ENCODE measurements around the gene IFT20.
A peak's percentile ranks its signal among the peaks of the same experiment; 100 is the strongest.

IFT20 gene, protein sequence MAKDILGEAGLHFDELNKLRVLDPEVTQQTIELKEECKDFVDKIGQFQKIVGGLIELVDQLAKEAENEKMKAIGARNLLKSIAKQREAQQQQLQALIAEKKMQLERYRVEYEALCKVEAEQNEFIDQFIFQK

DNA sequence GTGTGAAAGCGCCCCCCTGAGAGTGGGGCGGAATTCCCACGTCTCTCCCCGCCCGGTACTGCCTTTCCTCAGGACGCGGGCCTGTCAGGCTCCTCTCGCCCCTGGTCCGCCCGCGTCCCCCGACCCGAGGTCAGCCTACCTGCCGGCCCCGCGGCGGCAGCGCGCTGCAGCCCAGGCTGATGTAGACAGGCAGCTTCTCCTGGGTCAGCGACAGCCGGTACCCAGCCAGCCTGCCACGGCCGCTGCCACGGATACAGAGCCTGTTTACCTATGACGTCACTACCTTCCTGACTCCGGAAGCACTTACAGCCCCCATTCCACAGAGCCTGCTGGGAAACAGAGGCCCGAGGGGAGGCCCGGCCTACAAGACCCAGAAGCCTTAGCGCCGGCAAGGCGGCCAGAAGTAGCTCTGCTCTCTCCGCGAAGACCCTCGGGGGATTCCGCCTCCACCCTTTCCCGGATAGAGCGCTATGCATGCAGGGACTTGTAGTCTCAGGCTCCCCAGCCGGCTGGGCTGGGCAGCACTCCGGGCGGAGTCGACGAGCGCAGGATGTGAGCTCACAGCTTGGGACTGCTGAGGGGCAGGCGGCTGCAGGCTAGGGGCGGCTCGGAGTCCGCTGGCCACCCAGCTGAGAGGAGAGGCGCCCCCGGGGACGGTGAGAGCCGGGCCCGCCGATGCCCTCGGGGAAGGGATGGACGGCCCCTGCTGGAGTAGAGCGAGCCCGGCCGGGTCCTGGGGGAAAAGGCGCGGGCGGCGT is at the start of gene IFT20, which contains the start of gene TNFAIP1:
Gene IFT20 (minus strand): TSS at position 272 of the 758 bp plus-strand sequence. CDS start 3,487 bp downstream, outside the sequence.
Gene TNFAIP1 (plus strand): TSS at position 561 of the 758 bp plus-strand sequence. CDS start 3,761 bp downstream, outside the sequence.
- DNase-seq = peak; percentile 98 to 100

DNA sequence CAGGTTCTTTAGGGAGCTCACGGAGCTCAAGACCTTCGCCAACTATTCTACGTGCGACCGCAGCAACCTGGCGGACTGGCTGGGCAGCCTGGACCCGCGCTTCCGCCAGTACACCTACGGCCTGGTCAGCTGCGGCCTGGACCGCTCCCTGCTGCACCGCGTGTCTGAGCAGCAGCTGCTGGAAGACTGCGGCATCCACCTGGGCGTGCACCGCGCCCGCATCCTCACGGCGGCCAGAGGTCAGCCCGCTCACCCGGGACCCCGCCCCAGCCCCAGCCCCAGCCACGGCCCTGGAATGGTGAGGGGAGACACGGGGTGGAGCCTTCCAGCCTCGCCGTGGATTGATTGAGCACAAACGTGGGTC is 49.7 kb upstream of the IFT20 start:
- no peak for DNase-seq

DNA sequence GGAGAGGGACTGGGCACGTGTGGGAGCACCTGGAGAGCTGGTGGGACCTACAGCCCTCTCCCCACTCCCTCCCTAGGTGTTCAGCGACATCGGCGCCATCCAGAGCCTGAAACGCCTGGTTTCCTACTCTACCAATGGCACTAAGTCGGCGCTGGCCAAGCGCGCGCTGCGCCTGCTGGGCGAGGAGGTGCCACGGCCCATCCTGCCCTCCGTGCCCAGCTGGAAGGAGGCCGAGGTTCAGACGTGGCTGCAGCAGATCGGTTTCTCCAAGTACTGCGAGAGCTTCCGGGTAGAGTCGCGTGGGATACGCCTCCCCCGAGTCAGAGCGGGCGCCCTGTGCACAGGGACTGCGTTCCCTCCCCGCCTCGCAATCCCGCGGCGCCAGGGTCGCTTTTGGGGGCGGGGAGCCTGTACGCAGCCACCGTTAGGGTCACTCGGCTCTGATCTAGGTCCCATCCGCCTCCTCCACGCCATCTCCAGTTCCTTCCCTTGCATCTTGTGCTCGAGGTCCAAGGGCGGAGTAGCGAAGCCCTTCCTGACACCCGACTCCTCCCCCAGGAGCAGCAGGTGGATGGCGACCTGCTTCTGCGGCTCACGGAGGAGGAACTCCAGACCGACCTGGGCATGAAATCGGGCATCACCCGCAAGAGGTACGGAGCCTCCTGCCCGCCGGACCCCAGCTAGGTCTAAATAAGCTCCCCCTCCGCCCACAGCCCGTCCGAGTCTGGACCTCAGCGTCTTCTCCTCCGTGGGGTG is 49.2 kb upstream of the IFT20 start:
- peak; percentile 25 to 41 for DNase-seq

DNA sequence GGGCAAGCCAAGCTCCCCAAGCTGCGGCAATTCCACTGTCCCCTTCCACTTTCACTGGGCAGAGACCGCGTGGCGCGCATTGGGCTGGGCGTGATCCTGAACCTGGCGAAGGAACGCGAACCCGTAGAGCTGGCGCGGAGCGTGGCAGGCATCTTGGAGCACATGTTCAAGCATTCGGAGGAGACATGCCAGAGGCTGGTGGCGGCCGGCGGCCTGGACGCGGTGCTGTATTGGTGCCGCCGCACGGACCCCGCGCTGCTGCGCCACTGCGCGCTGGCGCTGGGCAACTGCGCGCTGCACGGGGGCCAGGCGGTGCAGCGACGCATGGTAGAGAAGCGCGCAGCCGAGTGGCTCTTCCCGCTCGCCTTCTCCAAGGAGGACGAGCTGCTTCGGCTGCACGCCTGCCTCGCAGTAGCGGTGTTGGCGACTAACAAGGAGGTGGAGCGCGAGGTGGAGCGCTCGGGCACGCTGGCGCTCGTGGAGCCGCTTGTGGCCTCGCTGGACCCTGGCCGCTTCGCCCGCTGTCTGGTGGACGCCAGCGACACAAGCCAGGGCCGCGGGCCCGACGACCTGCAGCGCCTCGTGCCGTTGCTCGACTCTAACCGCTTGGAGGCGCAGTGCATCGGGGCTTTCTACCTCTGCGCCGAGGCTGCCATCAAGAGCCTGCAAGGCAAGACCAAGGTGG is 46.0 kb upstream of the IFT20 start:
- peak in 1 of 2 donors; percentile 30 for DNase-seq

DNA sequence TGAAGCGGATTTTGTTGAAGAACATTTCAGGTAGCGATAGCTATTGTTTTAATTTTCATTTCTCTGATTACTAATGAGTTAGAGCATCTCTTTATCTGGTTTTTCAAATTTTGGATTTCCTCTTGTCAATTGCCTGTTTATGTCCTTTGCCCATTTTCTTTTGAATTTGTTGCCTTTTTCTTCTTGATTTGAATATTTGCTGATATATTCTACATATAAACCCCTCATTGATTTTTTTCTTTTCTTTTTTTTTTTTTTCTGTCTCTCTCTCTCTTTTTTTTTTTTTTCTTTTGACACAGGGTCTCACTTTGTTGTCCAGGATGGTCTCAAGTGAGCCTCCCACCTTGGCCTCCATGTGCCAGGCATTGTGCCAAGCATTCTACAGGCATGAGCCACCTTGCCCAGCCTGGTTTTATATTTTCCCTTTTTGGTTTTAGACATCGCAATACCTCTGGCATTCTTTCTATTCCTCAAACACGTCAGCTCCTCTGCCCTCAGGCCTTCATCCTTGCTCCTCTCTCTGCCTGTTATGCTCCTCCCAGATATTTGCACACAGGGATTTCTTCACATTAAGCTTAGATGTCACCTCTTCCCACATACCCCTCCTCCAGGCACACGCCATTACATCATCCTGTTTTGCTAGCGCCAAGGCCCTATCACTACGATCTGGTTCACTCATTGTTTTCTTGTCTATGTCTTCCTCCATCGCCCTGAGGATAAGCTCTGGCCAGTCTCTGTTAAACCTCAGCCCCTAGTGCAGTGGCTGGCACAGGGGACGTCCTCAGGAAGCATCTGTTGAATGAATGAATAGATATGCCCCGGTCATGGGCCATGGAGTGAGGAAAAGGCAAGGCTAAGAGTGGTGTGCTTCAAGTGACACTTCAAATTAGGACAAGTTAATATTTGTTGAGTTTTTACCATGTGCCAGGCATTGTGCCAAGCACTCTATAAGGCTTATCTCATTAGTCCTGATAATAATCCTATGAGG is 44.8 kb upstream of the IFT20 start:
- DNase-seq = peak; percentile 44 to 77

DNA sequence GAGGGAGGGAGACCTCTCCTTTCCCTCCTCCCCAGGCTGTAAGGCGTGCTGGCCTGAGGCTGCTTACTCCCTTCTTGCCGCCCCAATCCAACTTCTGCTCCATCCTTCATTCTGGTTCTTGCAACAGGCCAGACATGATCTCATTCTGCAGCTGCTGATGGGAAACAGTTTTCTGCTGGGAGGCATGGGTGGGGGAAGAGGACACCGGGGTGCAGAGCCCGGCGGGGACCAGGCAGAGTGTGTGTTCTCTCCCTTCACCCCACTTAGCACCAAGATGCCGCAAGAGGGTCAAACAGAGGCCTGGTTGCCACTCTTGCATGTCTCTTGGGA is 37.6 kb upstream of the IFT20 start:
- no peak for DNase-seq

DNA sequence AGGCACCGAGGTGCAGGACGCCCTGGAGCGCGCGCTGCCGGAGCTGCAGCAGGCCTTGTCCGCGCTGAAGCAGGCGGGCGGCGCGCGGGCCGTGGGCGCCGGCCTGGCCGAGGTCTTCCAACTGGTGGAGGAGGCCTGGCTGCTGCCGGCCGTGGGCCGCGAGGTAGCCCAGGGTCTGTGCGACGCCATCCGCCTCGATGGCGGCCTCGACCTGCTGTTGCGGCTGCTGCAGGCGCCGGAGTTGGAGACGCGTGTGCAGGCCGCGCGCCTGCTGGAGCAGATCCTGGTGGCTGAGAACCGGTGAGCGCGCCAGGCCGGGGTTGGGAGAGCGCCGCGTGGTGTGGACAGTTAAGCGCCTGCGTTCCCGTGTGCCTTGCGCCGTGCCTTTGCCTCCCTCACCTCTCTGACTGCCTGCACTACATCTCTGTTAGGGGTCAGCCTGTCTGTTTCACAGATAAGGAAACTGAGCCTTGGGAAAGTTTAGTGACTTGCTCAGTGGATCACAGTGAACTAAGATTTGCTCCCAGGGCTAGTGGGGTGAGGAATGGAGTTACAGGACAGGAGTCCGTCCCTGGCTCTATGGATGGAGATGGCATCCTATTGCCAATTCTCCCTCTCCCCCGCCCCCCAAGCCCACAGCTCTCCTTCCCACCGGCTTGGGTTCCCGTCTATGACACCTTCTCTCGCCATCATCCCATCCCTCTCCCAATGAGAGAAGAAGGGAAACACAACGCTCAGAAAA is 37.1 kb upstream of the IFT20 start:
- DNase-seq = no peak

DNA sequence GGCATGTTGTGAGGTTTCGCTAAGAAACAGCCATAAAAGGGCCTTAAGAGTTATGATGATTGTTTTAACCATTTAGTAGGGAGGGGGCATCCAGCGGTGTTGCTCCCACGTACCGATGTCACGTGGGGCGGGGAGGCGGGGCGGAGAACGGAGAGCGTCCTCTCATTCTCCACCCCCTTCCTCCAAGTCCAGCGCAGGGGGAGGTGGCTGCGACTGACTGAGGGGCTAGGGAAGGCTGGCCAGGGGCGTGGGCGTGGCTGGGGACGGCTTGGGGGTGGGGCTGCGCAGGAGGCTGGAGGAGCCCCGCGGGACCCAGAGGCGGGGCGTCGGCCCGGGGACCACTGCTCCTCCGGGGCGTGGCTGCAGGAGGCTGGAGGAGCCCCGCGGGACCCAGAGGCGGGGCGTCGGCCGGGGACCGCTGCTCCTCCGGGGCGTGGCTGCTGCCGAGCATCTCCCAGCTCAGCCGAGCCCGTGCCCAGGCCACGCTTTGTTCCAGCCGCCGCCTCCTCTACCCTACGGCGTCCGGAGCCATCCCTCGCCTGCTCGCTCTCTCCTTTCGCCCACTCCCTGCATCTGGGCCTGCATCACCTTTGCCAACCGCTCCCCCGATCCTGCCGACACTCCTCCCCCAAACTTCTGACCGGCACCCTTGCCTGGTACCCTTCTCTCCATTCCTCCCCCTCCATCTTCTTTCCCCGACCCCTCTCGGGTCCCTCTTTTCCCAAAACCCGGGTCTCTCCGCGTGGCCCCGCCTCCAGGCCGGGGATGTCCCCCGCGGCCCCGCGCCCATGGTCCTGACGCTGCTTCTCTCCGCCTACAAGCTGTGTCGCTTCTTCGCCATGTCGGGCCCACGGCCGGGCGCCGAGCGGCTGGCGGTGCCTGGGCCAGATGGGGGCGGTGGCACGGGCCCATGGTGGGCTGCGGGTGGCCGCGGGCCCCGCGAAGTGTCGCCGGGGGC is 36.3 kb upstream of the IFT20 start, which contains the start of gene SARM1:
Gene SARM1 (plus strand): TSS at position 450 of the 958 bp plus-strand sequence. CDS start 339 bp downstream, at position 789.
- no peak for DNase-seq

DNA sequence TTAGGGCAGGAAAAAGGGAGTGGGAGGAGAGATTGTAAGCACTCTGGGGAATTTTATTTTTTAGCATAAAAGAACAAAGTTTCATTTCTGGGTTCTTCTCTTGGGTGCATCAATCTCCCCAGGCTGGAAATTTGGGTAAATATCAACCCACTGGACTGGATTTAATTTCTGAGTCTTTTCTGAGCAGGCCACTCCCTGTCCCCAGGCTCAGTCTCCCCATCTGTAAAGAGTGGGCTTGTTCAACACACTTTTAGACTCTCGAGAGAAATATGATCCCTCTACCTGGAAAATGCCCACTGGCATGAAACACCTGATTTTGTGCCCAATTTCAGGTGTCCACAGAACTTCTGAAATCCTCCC is 35.5 kb upstream of the IFT20 start:
- no peak for DNase-seq

DNA sequence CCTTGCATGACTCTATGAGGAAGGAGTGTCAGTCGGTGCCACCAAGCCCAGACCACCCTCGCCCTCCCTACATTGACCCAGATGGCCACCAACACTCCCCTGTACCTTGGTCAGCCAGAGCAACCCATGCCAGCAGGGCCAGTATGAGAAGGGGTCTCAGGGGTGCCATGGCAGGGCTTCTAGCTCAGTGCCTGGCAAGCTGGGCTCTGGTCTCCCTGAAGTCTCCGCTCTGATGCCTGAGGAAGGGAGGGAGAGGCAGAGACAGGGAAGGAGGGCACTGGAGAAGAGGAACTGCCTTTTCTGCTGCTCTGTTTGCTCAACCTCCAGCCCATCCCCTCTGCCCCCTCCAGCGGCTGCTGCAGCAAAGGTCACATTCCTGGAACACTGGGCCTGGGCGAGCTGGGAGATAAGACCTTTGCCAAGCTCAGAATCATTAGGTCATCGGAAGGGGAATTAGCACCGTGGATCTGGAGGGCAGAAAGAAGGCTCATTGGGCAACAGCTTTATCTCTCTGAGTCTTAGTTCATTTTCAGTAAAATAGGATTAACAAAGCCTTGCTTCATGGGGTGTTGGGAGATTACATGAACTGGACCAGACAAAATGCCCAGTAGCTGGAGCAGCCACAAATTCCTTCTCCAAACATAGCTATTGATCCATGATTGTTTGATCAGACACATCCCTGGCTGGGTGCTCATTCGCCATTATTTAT is 34.9 kb upstream of the IFT20 start, which contains the start of gene VTN:
Gene VTN (minus strand): TSS at position 273 of the 709 bp plus-strand sequence. CDS start 104 bp downstream, at position 169.
- peak in 1 of 2 donors; percentile 45 for DNase-seq

DNA sequence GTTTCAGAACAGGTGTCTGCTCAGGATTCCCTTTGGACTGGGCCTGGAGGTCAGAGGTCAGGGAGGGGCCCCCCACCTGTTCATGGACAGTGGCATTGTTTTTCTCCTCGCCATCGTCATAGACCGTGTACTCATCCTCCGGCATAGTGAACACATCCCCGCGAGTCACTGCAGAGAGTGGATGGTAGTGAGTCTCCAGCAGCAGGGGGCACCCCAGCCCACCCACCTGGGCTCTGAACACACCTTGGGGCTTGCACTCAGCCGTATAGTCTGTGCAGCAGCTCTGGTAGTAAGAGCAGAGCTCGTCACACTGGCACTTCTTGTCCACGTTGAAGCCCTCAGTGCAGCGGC is 34.4 kb upstream of the IFT20 start:
- DNase-seq = no peak

DNA sequence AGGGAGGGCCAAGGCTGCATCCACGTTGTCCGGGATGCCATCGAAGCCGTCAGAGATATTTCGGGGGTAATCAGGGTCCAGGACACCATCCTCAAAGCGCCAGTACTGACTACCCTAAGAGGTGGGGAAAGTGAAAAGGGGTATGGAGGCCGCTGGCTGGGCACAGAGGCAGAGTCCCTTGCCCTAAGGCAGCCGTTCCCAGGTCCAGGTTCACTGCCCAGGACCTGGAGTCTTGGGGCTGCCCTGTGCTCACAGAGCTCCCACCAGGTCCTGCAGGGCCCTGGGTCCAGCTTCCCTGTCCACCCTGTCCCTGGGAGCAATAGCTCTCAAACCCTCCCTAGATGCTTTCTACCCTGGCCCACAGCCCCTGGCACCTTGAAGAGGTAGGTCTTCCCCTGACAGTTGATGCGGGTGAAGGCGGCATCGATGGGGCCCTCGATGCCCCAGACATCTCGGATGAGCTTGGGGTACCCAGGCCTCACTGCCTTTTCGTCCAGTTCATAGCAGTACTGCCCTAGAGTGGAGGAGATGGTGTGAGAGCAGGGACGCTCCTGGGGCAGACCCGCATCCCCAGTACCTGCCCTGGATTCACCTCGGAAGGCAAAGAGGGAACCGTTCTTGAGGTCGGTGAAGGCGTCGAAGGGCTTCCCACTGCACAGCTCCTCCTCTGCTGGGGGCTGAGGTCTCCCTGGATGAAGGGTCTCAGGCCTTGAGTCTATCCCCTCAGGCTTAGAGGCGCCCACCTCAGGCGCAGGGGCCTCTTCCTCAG is 33.8 kb upstream of the IFT20 start:
- no peak for DNase-seq

DNA sequence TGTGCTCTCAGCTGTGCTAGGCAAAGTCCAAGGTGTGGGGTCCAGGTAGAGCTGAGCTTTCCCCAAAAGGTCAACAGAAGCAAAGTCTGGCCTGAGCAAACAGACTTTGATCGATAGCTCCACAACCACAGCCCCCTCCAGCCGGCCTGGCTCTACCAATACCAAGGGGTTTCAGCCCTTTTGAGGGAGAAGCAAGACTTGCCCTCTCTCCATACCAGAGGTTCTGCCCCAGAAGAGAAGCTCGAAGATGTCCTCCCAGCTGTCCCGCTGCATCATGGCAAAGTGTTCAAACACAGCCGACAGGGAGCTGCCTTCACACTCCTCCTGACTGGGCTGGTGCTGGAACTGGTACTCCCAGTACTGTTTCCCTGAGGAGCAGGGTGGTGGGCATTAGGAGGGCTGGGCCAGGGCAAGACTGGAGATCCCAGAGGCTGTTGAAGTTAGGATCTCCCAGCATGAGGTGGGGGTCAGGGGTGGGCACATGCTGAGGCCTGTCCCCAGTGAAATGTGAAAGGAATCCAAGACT is 33.1 kb upstream of the IFT20 start:
- DNase-seq = no peak

DNA sequence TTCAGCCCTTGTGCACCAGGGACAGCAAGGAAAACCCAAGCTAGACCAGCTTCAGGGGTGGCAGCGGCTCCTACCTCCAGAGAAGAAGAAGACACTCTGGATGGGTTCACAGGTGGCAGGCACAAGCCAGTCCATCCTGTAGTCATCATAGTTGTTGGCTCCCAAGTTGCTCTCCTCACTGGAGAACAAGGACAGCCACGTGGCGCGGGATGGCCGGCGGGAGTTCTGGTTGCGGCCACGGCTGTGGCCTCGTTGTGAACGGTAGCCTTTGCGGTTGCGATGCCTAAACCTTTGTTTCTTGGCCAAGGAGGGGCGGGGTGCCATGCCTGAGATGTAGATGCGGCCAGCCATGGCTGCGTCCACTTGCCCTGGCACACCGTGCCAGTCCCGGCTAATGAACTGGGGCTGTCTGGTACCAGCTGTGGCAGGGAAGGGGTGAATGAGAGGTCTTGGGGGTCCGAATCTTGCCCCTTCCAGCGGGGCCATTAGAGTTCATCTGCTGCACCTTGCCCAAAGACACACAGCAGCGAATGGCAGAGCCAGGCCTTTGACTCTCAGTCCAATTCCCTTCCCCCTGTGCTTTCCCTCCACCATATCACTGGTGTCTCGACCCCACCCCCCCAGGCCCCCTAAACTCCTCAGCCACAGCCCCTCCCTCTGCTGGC is 32.5 kb upstream of the IFT20 start:
- no peak for DNase-seq

DNA sequence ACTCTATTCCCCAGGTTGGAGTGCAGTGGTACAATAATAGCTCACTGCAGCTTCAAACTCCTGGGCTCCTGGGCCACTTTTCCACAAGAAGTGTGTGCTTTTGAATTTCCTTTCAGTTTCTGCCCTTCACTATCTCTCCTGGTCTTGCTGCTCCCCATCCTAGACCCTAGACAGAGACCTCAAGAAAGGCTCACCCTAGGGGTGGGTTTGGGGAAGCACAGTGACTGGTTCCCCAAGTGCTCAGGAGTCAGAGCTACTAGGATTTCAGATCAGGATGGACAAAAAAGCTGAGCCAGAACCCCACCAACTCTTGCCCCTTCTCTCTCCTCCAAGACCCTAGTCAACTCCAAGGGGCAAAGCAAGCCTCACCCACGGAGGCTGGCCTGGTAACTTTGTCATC is 31.3 kb upstream of the IFT20 start:
- no peak for DNase-seq

DNA sequence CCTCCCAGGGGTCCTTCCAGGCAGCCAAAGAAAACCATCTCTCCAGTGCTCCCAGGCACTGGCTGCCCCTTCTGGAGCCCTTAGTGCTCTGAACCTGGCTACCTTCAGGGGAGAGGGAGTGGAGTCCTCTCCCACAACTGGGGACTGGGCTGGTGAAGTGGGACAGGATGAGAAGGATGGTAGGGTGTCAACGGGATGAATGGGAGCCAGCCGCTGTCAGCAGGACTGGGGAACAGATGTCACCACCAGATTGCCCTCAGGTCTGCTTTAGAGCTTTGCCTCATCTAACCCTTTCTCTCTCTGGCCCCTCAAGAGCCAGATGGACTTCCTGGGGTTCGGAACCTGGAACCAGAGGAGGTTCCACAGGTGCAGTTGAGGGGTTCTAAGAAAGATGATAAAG is 30.2 kb upstream of the IFT20 start:
- no peak for DNase-seq

DNA sequence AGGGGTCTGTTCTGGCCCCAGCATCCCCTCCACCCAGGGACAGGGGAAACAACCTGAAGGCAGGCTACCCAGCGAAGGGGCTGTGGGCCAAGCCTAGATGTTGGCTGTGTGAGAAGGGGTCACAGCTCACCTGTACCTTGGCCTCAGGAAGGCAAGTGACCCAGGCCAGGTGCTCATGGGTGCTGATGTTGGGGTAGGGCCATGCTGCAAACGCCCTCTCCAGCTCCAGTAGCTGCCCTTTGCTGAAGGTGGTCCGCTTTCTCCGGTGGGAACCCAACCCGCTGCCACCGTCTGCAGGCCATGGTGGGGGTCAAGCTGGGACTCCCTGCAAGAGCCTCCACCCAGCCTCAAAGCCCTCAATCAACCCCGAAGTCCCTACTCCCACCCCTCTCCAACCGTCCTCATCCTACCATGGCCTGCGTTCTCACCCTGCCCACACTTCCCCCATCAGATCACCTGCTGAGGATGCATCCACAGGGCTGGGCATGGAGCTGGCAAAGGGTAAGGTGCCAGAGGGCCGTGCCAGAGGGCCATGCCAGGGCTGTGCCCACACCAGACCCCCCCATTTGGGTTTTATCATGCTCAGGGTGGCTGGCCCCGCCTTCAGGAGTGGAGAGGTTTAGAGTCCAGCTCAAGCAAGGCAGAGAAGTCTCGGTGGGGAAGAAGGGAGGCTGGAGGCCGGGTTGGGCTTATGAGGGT is 29.5 kb upstream of the IFT20 start, which contains the start of gene SEBOX:
Gene SEBOX (minus strand): TSS at position 535 of the 699 bp plus-strand sequence. CDS start 48 bp downstream, at position 487.
- no peak for DNase-seq
